ENCODE measurements around the gene ANKRD65.
"Not testable (repeated sequence)": the region's sequence is repeated elsewhere in the genome, so short reads cannot be mapped to it uniquely, and the experiment has no call there.

The ANKRD65 gene

GRCh38 chr1:1432951-1433803 is 12.1 kb upstream of the ANKRD65 start:
- no peak overlapping the region for H3K4me3 ChIP-seq (ENCODE audit: low read depth, low read length)
- TF ChIP-seq, protein P1, sequence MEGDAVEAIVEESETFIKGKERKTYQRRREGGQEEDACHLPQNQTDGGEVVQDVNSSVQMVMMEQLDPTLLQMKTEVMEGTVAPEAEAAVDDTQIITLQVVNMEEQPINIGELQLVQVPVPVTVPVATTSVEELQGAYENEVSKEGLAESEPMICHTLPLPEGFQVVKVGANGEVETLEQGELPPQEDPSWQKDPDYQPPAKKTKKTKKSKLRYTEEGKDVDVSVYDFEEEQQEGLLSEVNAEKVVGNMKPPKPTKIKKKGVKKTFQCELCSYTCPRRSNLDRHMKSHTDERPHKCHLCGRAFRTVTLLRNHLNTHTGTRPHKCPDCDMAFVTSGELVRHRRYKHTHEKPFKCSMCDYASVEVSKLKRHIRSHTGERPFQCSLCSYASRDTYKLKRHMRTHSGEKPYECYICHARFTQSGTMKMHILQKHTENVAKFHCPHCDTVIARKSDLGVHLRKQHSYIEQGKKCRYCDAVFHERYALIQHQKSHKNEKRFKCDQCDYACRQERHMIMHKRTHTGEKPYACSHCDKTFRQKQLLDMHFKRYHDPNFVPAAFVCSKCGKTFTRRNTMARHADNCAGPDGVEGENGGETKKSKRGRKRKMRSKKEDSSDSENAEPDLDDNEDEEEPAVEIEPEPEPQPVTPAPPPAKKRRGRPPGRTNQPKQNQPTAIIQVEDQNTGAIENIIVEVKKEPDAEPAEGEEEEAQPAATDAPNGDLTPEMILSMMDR (IDR thresholded peaks at IDR 0.05; ENCODE audit: low read depth, low read length) = no peak

DNA sequence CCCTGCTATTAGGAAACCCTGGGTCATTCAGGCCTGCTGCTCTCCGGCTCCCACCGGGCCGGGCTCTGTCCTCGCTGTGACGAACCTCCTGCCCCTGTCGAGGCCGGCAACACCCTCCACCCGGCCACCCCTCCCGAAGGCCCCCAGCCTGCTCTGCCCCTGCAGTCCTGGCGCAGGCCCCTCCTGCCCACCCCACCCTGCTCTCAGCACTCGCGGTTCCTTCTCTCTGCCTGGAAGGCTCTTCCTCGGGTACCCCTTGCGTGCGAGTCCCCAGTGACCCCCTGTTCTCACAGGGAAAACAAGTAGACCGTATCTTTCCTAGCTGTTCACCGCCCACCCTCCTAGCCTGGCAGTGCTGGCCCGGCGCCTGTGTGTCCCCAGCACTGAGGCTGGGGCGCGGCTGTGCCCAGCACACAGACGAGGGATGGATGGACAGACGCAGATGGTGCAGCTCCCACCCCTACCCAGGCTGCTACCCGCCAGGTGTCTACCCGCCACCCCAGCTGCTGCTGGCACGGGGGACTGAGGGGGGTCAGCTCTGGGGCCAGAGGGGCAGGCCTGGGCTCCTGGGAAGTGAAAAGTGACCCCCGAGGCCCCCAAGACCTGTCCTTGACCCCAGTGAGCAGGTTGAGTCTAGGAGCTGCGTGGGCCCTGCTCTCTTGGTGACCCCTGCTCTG is 11.3 kb upstream of the ANKRD65 start:
- TF ChIP-seq, protein P1 (IDR thresholded peaks at IDR 0.05; ENCODE audit: low read depth, low read length) = no peak
- H3K4me3 ChIP-seq (ENCODE audit: low read depth, low read length) = no peak overlapping the region

- no peak overlapping the region for H3K4me3 ChIP-seq (ENCODE audit: low read depth, low read length)
- TF ChIP-seq, protein P1 (IDR thresholded peaks at IDR 0.05; ENCODE audit: low read depth, low read length) = no peak
Measured at GRCh38 chr1:1431845-1432273, 10.8 kb upstream of the ANKRD65 start.

DNA sequence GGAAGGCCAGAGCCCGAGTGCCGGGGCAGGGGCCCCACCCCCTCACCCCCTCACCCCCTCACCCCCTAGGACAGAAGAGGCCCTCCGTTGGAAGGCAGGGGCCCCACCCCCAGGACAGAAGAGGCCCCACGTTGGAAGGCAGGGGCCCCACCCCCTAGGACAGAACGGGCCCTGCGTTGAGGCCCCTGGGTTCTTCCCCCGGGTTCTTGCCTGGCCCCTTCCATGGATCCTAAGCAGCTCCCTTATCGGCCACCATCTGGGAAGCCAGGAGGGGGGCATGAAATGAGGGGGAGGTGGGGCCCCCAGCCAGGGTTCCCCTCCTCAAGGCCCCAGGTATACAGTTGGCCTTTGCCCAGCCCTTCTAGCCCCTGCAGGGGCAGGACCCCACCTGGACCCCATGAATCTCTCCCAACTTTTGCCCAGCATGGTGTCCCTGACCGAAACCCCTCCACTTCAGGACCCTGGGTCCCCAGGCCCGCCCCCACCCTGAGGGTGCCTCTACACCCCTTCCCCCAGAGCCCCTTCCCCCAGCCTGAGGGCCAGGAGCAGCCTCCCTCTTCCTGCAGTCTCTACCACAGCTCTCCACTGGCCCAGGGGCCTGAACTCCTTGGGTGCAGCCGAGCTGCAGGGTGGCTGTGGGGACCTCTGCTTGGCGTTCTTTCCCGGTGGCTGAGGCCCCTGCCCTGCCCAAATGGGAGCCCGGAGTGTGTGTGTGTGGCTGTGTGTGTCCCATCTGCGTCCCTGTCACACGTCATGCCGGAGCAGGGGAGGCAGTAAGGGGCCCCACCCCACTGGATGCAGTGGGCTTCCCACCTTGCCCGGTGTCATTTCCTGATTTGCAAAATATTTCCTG is 10.1 kb upstream of the ANKRD65 start:
- TF ChIP-seq, protein P1 (IDR thresholded peaks at IDR 0.05; ENCODE audit: low read depth, low read length) = no peak
- H3K4me3 ChIP-seq (ENCODE audit: low read depth, low read length) = no peak overlapping the region

GRCh38 chr1:1430114-1430982 is 9.3 kb upstream of the ANKRD65 start:
- TF ChIP-seq, protein P1 (IDR thresholded peaks at IDR 0.05; ENCODE audit: low read depth, low read length) = no peak
- no peak overlapping the region for H3K4me3 ChIP-seq (ENCODE audit: low read depth, low read length)

DNA sequence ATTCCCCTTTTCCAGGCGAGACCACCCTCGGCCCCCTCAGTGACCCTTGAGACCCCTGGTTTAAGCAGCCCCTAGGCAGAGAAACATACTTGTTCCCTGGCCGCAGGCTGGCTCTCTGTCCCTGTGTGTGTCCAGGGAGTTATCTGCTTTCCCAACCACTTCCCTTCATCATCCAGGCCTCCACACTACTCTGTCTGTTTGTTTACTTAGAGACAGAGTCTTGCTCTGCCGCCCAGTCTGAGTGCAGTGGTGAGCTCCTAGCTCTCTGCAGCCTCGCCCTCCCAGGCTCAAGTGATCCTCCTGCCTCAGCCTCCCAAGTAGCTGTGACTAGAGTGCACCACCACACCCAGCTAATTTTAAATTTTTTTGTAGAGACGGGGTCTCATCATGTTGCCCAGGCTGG is 8.6 kb upstream of the ANKRD65 start:
- no peak overlapping the region for H3K4me3 ChIP-seq (ENCODE audit: low read depth, low read length)
- TF ChIP-seq, protein P1 (IDR thresholded peaks at IDR 0.05; ENCODE audit: low read depth, low read length) = no peak

DNA sequence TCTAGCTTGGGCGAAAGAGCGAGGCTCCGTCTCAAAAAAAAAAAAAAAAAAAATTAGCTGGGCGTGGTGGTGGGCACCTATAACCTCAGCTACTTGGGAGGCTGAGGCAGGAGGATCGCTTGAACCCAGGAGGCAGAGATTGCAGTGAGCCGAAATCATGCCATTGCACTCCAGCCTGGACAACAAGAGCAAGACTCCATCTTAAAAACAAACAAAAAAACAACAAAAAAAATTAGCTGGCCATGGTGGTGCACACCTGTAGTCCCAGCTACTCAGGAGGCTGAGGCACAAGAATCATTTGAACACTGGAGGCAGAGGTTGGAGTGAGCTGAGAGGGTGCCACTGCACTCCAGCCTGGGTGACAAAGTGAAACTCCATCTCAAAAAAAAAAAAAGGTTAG is 7.9 kb upstream of the ANKRD65 start:
- not testable (repeated sequence) for H3K4me3 ChIP-seq (ENCODE audit: low read depth, low read length)
